Measurements from ENCODE around the gene SPESP1.
"Not testable (repeated sequence)": the region's sequence is repeated elsewhere in the genome, so short reads cannot be mapped to it uniquely, and the experiment has no call there.

The SPESP1 gene

GRCh38 chr15:68966996-68967395, 36.7 kb downstream of the SPESP1 start:
- no peak for DNase-seq

GRCh38 chr15:68967948-68968347, 37.6 kb downstream of the SPESP1 start:
- DNase-seq = no peak

GRCh38 chr15:68969298-68969697, 39.0 kb downstream of the SPESP1 start:
- no peak for DNase-seq

- no peak for DNase-seq
These were observed 42.1 kb downstream of the SPESP1 start for GRCh38 chr15:68972201-68973065.

GRCh38 chr15:68975651-68976160, 45.4 kb downstream of the SPESP1 start:
- not testable (repeated sequence) for DNase-seq

GRCh38 chr15:68977426-68977825, 47.1 kb downstream of the SPESP1 start:
- not testable (repeated sequence) for DNase-seq

- DNase-seq = no peak
These were observed 48.7 kb downstream of the SPESP1 start for GRCh38 chr15:68979006-68979405.

GRCh38 chr15:68979816-68980215, 49.5 kb downstream of the SPESP1 start:
- no peak for DNase-seq

GRCh38 chr15:68980786-68981185, 50.5 kb downstream of the SPESP1 start:
- DNase-seq = no peak

- no peak for DNase-seq
These were observed 51.6 kb downstream of the SPESP1 start for GRCh38 chr15:68981941-68982340.

- no peak for DNase-seq
These were observed 52.7 kb downstream of the SPESP1 start for GRCh38 chr15:68982976-68983563.

- no peak for DNase-seq
These were observed 53.7 kb downstream of the SPESP1 start for GRCh38 chr15:68983961-68984481.

GRCh38 chr15:68984586-68984985, 54.3 kb downstream of the SPESP1 start:
- DNase-seq = no peak

- DNase-seq = no peak
These were observed 55.1 kb downstream of the SPESP1 start for GRCh38 chr15:68985361-68985891.

- no peak for DNase-seq
These were observed 56.0 kb downstream of the SPESP1 start for GRCh38 chr15:68986322-68986721.

GRCh38 chr15:68987120-68987519, 56.8 kb downstream of the SPESP1 start:
- DNase-seq = no peak

- no peak for DNase-seq
These were observed 57.4 kb downstream of the SPESP1 start for GRCh38 chr15:68987676-68988075.

- DNase-seq = no peak
These were observed 59.4 kb downstream of the SPESP1 start for GRCh38 chr15:68989541-68990230.

GRCh38 chr15:68990231-68990991, 60.1 kb downstream of the SPESP1 start:
- DNase-seq = no peak

GRCh38 chr15:68990992-68991500, 60.7 kb downstream of the SPESP1 start:
- DNase-seq = no peak

- no peak for DNase-seq
These were observed 61.4 kb downstream of the SPESP1 start for GRCh38 chr15:68991723-68992122.

GRCh38 chr15:68992696-68993095, 62.4 kb downstream of the SPESP1 start:
- DNase-seq = no peak

All from T1000 (cell line).